ENCODE data around the gene MYZAP. TPM values are rescaled to one million over a fixed set of nuclear protein-coding genes. Genes with fewer than 3 reads are reported as not detected.

The MYZAP gene
- total and polyA plus RNA-seq, 2 of the 13 experiments (the other 11 are each of a cell fraction or from before 2014, with no cell fraction given): not detected

GRCh38 chr15:57663262-57663661, 71.6 kb downstream of the MYZAP start:
- 81% methylated on average over 2 of the region's 2 CpGs for WGBS (ENCODE audit: low lambda C conversion rate)
- FAIRE-seq (no peak), DNase-seq (ENCODE audit: low spot score) (no peak), ATAC-seq (no peak)
- H3K79me2 ChIP-seq (ENCODE audit: insufficient read depth, low read length): no peaks in the 10 kb centered on the region
- peaks cover 6% of the 10 kb centered on the region; the same call in 1 of the 2 replicates for H3K4me1 ChIP-seq (ENCODE audit: insufficient read depth, low read length)
- no peak overlapping the region for H3K4me3 ChIP-seq (replicated peaks in 1 of 3; ENCODE audit: insufficient read depth in 1 of 3, low read depth in 2 of 3, low read length in 3 of 3)
- H3K9me3 ChIP-seq (ENCODE audit: low read length): no peaks in the 10 kb centered on the region
- POLR2A ChIA-PET: no interaction called here
- no peaks in the 10 kb centered on the region for H3K36me3 ChIP-seq (replicated peaks in 1 of 2; ENCODE audit: control insufficient read depth in 1 of 2, insufficient read depth in 2 of 2, low read length in 2 of 2)
- H3K27me3 ChIP-seq (ENCODE audit: control insufficient read depth in 1 of 2, insufficient read depth in 2 of 2, low read length in 2 of 2): 0 out of 5 replicates have a peak, but pooled peaks cover 0 to 7% of the 10 kb centered on the region in 2 experiments
- in situ Hi-C loops (cut with HindIII; ENCODE audit: extremely low pct_ligation_motif_present, low pct_unique_long_range_greater_than_20kb) (no loop called here), intact Hi-C loops (cut with micrococcal nuclease; ENCODE audit: unreplicated experiment) (no loop called here)
- H2AFZ ChIP-seq (ENCODE audit: low read length): no peak overlapping the region
- CTCF ChIA-PET (ENCODE audit: low intra/inter-chr PET ratio, low total read pairs): no interaction called here
- TF ChIP-seq ZNF616 (CRISPR knock-in tag; IDR thresholded peaks at IDR 0.05; ENCODE audit: low read depth) (no peak), ZBTB44 (CRISPR knock-in tag; IDR thresholded peaks at IDR 0.05) (no peak), ZNF816 (CRISPR knock-in tag; IDR thresholded peaks at IDR 0.05; ENCODE audit: borderline replicate concordance) (no peak)
- TF ChIP-seq, protein P1, sequence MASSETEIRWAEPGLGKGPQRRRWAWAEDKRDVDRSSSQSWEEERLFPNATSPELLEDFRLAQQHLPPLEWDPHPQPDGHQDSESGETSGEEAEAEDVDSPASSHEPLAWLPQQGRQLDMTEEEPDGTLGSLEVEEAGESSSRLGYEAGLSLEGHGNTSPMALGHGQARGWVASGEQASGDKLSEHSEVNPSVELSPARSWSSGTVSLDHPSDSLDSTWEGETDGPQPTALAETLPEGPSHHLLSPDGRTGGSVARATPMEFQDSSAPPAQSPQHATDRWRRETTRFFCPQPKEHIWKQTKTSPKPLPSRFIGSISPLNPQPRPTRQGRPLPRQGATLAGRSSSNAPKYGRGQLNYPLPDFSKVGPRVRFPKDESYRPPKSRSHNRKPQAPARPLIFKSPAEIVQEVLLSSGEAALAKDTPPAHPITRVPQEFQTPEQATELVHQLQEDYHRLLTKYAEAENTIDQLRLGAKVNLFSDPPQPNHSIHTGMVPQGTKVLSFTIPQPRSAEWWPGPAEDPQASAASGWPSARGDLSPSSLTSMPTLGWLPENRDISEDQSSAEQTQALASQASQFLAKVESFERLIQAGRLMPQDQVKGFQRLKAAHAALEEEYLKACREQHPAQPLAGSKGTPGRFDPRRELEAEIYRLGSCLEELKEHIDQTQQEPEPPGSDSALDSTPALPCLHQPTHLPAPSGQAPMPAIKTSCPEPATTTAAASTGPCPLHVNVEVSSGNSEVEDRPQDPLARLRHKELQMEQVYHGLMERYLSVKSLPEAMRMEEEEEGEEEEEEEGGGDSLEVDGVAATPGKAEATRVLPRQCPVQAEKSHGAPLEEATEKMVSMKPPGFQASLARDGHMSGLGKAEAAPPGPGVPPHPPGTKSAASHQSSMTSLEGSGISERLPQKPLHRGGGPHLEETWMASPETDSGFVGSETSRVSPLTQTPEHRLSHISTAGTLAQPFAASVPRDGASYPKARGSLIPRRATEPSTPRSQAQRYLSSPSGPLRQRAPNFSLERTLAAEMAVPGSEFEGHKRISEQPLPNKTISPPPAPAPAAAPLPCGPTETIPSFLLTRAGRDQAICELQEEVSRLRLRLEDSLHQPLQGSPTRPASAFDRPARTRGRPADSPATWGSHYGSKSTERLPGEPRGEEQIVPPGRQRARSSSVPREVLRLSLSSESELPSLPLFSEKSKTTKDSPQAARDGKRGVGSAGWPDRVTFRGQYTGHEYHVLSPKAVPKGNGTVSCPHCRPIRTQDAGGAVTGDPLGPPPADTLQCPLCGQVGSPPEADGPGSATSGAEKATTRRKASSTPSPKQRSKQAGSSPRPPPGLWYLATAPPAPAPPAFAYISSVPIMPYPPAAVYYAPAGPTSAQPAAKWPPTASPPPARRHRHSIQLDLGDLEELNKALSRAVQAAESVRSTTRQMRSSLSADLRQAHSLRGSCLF (CRISPR knock-in tag; IDR thresholded peaks at IDR 0.05; ENCODE audit: borderline replicate concordance): no peak
- H3K4me2 ChIP-seq (ENCODE audit: low read depth, low read length): no peak overlapping the region
- BruUV-seq (replicated peaks): no TSS peak
- no peak overlapping the region for H3K27ac ChIP-seq (ENCODE audit: extremely low read length, insufficient read depth, low read length)
- H3K9ac ChIP-seq (ENCODE audit: insufficient read depth, low read depth, low read length): no peak overlapping the region
- no peaks in the 10 kb centered on the region for H4K20me1 ChIP-seq (ENCODE audit: insufficient read depth, low read length)
